Fibroblast of lung (primary cell): ENCODE measurements around the gene RASEF. TPM values are rescaled to one million over a fixed set of nuclear protein-coding genes. Genes with fewer than 3 reads are reported as not detected.
"Not testable (repeated sequence)": the region's sequence is repeated elsewhere in the genome, so short reads cannot be mapped to it uniquely, and the experiment has no call there.

Experiments
- DNase-seq, 2 donors: peaks; one replicate each; pipeline versions ENCODE4 v3.0.0 to v3.0.0-alpha.2; 2010; ENCODE audit warnings: low read depth in 2 of 2
- H2AFZ ChIP-seq: 2 replicates; pipeline ENCODE4 v1.5.1; 2012; ENCODE audit warnings: low read length, control low read depth, inconsistent platforms
- H3K27ac ChIP-seq: 2 replicates; pipeline ENCODE4 v1.5.1; 2011; ENCODE audit warnings: low read length, control low read depth; ENCODE audit not compliant: insufficient read depth
- H3K27me3 ChIP-seq: 2 replicates; pipeline ENCODE4 v1.5.1; 2011; ENCODE audit warnings: mild to moderate bottlenecking, low read length; ENCODE audit not compliant: control insufficient read depth, insufficient read depth
- H3K36me3 ChIP-seq: 2 replicates; pipeline ENCODE4 v1.5.1; 2011; ENCODE audit warnings: low read length; ENCODE audit not compliant: control insufficient read depth, insufficient read depth
- H3K4me1 ChIP-seq: 2 replicates; pipeline ENCODE4 v1.5.1; 2011; ENCODE audit warnings: low read length; ENCODE audit not compliant: control insufficient read depth, insufficient read depth; ENCODE audit errors: extremely low read depth
- H3K4me2 ChIP-seq: 2 replicates; pipeline ENCODE4 v1.5.1; 2011; ENCODE audit warnings: low read length, control low read depth; ENCODE audit not compliant: insufficient read depth; ENCODE audit errors: extremely low read depth
- H3K4me3 ChIP-seq, 4 experiments: fragments of 200-600 bp in 1 of 4; sonication (generic) in 1 of 4; replicated peaks in 1 of 4; 2 replicates each; pipeline ENCODE4 v1.5.1; 2011 to 2016; ENCODE audit warnings: low read length in 4 of 4, low read depth in 3 of 4, mild to moderate bottlenecking in 3 of 4, control low read depth in 2 of 4, inconsistent platforms in 1 of 4, mixed read lengths in 1 of 4; ENCODE audit not compliant: insufficient read depth in 1 of 4; ENCODE audit errors: control extremely low read depth in 1 of 4
- H3K79me2 ChIP-seq: 2 replicates; pipeline ENCODE4 v1.5.1; 2012; ENCODE audit warnings: mild to moderate bottlenecking, low read length, inconsistent platforms; ENCODE audit not compliant: control insufficient read depth, insufficient read depth
- H3K9ac ChIP-seq: 2 replicates; pipeline ENCODE4 v1.5.1; 2011; ENCODE audit warnings: mild to moderate bottlenecking, low read length, control low read depth; ENCODE audit not compliant: insufficient read depth
- H3K9me3 ChIP-seq: 2 replicates; pipeline ENCODE4 v1.5.1; 2012; ENCODE audit warnings: low read depth, low read length; ENCODE audit not compliant: control insufficient read depth, insufficient read depth
- H4K20me1 ChIP-seq: 2 replicates; pipeline ENCODE4 v1.5.1; 2011; ENCODE audit warnings: low read length; ENCODE audit not compliant: control insufficient read depth, insufficient read depth; ENCODE audit errors: extremely low read depth
- EZH2 ChIP-seq: IDR thresholded peaks from 2 replicates; pipeline ENCODE4 v1.5.1; 2012; ENCODE audit warnings: low read length, control low read depth, mild to moderate bottlenecking; ENCODE audit errors: missing control alignments
- polyA plus RNA-seq, 2 donors: library from polyadenylated mRNA; depleted of rRNA in 1 of 2; stranded (reverse) in 1 of 2; unstranded in 1 of 2; fragments of >200 nt; gene quantifications; 2 replicates each; pipeline ENCODE4 v1.2.1, GENCODE V29; 2011 to 2012; ENCODE audit warnings: missing spikeins in 1 of 2
- total RNA-seq: library from RNA; depleted of rRNA; stranded (reverse); fragments of >200 nt; gene quantifications from 2 replicates; pipeline ENCODE4 v1.2.1, GENCODE V29; 2014
- TF ChIP-seq, protein P1 (sequence below), 2 donors: IDR thresholded peaks in 1 of 2; conservative IDR thresholded peaks in 1 of 2; 1 replicate in 1 of 2; 2 replicates in 1 of 2; pipeline ENCODE4 v1.5.1; 2011 to 2012; ENCODE audit warnings: low read length in 2 of 2, control low read depth in 1 of 2, inconsistent platforms in 1 of 2, low read depth in 1 of 2, mild to moderate bottlenecking in 1 of 2

The RASEF gene
- total and polyA plus RNA-seq, 2 donors (not counting 1 experiment from before 2014, with no cell fraction given), result 0.28 to 1.2 TPM

- Histone ChIP-seq H3K27me3 (no peaks in the 10 kb centered on the region), H3K36me3 (no peaks in the 10 kb centered on the region), H3K9ac (no peak overlapping the region), H3K4me3 (no peak overlapping the region), H3K9me3 (no peaks in the 10 kb centered on the region), H4K20me1 (no peaks in the 10 kb centered on the region), H3K27ac (no peak overlapping the region), H2AFZ (no peak overlapping the region), H3K4me2 (no peak overlapping the region), H3K79me2 (no peaks in the 10 kb centered on the region), H3K4me1 (no peaks in the 10 kb centered on the region)
- TF ChIP-seq, protein P1, sequence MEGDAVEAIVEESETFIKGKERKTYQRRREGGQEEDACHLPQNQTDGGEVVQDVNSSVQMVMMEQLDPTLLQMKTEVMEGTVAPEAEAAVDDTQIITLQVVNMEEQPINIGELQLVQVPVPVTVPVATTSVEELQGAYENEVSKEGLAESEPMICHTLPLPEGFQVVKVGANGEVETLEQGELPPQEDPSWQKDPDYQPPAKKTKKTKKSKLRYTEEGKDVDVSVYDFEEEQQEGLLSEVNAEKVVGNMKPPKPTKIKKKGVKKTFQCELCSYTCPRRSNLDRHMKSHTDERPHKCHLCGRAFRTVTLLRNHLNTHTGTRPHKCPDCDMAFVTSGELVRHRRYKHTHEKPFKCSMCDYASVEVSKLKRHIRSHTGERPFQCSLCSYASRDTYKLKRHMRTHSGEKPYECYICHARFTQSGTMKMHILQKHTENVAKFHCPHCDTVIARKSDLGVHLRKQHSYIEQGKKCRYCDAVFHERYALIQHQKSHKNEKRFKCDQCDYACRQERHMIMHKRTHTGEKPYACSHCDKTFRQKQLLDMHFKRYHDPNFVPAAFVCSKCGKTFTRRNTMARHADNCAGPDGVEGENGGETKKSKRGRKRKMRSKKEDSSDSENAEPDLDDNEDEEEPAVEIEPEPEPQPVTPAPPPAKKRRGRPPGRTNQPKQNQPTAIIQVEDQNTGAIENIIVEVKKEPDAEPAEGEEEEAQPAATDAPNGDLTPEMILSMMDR (conservative IDR thresholded peaks at IDR 0.05 in 1 of 2, IDR thresholded peaks at IDR 0.05 in 1 of 2; ENCODE audit: low read depth in 1 of 2, low read length in 2 of 2), result no peak
- no peak for TF ChIP-seq EZH2
- no peak for DNase-seq
These were observed 18.1 kb upstream of the RASEF start for GRCh38 chr9:83081010-83081409.

- not testable (repeated sequence) for H4K20me1 ChIP-seq, H3K27me3 ChIP-seq, H3K9ac ChIP-seq, H3K4me3 ChIP-seq, H3K27ac ChIP-seq, H3K9me3 ChIP-seq, DNase-seq, H3K4me1 ChIP-seq, H3K36me3 ChIP-seq, H2AFZ ChIP-seq, H3K4me2 ChIP-seq, H3K79me2 ChIP-seq
These were observed 13.0 kb upstream of the RASEF start for GRCh38 chr9:83075932-83076331.

- not testable (repeated sequence) for H3K9me3 ChIP-seq, H3K36me3 ChIP-seq, H4K20me1 ChIP-seq, H3K4me3 ChIP-seq, H3K4me2 ChIP-seq, DNase-seq, H3K27ac ChIP-seq, H2AFZ ChIP-seq, H3K79me2 ChIP-seq, H3K27me3 ChIP-seq, H3K4me1 ChIP-seq, H3K9ac ChIP-seq
These were observed 9.6 kb upstream of the RASEF start for GRCh38 chr9:83072498-83072897.

DNA sequence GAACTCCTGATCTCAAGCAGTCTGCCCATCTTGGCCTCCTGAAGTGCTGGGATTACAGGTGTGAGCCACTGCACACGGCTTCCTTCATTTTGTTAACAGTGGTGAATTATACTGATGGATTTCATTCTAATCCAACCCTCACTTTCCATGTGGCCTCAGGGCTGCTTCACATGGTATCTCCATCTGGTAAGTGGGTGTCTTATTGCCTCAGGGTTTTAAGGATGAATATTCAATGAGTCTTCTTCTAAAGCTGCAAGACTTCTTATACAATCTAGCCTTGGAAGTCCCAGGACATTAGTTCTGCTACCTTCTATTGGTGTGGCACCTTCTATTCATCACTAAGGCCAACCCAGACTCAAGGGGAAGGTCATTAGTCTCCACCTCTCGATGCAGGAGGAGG lies 8.7 kb upstream of the RASEF start:
- Histone ChIP-seq H3K4me2 (no peak overlapping the region), H3K36me3 (no peaks in the 10 kb centered on the region), H3K9me3 (no peaks in the 10 kb centered on the region), H3K27ac (no peak overlapping the region), H3K27me3 (no peaks in the 10 kb centered on the region), H3K79me2 (no peaks in the 10 kb centered on the region), H3K4me3 (no peak overlapping the region), H3K4me1 (no peaks in the 10 kb centered on the region), H3K9ac (no peak overlapping the region), H4K20me1 (no peaks in the 10 kb centered on the region), H2AFZ (no peak overlapping the region)
- DNase-seq, result no peak
- no peak for TF ChIP-seq EZH2
- TF ChIP-seq, protein P1 (conservative IDR thresholded peaks at IDR 0.05 in 1 of 2, IDR thresholded peaks at IDR 0.05 in 1 of 2; ENCODE audit: low read depth in 1 of 2, low read length in 2 of 2), result no peak
